DMS53 (cell line): ENCODE results near the gene BRAP.
A peak's percentile ranks its signal among the peaks of the same experiment; 100 is the strongest.
"Not testable (repeated sequence)": the region's sequence is repeated elsewhere in the genome, so short reads cannot be mapped to it uniquely, and the experiment has no call there.

Source experiments
- DNase-seq: peaks from one replicate; lab custom pipeline; 2025; lab: John Stamatoyannopoulos, UW

Gene BRAP, protein sequence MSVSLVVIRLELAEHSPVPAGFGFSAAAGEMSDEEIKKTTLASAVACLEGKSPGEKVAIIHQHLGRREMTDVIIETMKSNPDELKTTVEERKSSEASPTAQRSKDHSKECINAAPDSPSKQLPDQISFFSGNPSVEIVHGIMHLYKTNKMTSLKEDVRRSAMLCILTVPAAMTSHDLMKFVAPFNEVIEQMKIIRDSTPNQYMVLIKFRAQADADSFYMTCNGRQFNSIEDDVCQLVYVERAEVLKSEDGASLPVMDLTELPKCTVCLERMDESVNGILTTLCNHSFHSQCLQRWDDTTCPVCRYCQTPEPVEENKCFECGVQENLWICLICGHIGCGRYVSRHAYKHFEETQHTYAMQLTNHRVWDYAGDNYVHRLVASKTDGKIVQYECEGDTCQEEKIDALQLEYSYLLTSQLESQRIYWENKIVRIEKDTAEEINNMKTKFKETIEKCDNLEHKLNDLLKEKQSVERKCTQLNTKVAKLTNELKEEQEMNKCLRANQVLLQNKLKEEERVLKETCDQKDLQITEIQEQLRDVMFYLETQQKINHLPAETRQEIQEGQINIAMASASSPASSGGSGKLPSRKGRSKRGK

DNA sequence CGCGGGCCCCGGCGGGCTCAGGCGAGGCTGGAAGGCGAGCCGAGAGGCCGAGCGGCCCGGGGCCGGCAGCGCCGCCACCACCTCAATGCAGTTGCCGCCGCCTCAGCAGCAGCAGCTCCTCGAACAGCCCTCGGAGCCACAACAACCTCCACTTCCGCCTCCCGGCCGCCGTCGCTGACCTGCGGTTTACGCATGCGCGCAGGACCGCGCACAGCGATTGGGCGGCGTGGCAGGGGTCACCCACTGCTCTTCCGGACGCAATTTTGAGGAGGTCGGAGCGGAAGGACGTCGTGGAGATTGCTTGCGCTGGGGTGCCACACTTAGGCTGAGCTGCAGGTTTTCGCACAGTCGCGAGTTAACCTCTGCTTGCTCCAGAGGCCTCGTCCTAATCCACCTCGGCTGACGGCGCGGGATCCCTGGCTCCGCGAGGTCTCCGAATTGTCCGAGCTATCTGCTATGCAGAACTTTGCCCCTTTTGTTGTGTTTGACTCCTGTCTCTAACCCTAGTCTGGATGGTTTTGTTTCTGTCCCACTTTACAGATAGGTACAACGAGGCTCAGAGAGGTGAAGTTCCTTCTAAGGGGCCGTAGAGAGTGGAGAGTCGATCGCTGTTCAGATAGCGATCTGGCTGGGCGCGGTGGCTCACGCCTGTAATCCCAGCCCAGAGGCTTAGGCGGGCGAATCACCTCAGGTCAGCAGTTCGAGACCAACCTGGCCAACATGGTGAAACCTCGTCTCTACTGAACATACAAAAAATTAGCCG, at the start of gene BRAP, which contains the start of gene ACAD10:
Gene BRAP (minus strand): TSS at position 146 of the 763 bp plus-strand sequence. CDS start 164 bp downstream, outside the sequence.
Gene ACAD10 (plus strand): TSS at position 243 of the 763 bp plus-strand sequence. CDS start 6,657 bp downstream, outside the sequence.
- peak; percentile 99 for DNase-seq

DNA sequence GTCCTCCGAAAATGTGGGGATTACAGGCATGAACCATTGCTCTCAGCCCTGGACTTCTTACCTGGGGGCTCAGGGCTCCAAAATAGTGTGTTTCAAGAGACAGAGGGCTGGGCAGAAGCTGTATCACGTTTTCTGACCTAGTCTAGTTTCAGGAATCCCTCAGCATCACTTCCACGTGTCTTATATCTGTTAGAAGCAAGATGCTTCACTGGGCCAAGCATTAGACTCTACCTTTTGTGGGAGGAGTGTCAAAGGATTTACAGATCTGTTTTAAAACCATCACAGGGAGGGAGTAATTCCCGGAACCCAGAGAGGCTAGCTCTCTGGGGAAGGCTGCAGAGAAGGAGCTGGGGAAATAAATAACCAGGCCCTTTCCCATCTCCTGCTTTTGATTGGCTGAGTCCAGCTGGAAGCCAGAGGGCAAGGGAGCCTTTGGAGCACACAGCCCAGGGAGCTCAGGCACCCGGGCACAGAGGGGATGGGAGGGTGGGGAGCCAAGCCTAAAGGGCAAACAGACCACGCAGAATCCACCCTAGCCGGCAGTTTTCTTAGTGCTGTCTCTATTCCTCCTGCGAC, 47.7 kb upstream of the BRAP start:
- no peak for DNase-seq

DNA sequence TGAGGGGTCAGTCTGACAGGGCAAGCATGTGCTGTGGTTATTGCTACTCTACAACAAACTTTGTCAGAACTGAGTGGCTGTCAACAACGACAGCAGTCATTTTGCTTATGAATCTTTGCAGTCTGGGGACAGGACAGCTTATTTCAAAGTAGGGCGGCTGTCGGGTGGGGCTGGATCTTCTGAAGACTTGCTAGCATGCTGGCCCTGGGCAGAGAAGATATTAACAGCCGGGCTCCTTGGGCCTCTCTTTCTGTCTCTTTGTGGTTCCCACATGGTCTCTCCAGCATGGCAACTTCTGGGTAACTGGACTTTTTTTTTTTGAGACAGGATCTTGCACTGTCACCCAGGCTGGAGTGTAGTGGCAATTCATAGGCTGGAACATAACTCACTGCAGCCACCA, 47.0 kb upstream of the BRAP start:
- DNase-seq, result no peak

DNA sequence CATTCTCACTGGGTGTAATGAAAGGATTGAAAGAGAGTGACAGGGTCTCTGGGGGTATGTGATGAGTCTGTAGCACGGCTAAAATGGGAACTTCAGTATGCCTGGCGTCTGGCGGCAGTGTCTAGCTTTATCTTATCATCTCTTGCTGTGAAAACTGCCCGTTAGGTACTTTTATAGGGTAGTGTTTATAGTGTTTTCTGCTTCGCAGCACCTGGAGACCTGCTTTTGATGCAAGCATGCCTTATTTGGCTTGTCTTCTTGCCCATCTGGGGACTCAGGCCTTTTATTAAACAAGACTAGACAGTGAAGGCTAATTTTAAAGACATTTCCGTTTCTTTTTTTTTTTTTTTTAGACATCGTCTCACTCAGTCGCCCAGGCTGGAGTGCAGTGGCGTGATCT, 44.7 kb upstream of the BRAP start:
- DNase-seq, result no peak

DNA sequence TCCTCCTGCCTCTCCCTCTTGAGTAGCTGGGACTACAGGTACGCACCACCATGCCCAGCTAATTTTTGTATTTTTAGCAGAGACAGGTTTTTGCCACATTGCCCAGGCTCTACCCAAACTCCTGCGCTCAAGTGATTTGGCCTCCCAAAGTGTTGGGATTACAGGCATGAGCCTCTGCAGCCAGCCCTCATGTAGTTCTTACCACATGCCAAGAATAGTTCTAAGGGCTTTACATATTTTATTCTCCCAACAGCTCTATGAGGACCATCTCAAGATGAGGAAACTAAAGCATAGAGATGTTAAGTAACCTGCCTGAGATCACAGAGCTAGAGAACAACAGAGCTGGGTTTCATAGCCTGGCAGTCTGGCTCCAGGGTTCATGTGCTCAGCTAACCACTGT, 43.0 kb upstream of the BRAP start:
- no peak for DNase-seq

DNA sequence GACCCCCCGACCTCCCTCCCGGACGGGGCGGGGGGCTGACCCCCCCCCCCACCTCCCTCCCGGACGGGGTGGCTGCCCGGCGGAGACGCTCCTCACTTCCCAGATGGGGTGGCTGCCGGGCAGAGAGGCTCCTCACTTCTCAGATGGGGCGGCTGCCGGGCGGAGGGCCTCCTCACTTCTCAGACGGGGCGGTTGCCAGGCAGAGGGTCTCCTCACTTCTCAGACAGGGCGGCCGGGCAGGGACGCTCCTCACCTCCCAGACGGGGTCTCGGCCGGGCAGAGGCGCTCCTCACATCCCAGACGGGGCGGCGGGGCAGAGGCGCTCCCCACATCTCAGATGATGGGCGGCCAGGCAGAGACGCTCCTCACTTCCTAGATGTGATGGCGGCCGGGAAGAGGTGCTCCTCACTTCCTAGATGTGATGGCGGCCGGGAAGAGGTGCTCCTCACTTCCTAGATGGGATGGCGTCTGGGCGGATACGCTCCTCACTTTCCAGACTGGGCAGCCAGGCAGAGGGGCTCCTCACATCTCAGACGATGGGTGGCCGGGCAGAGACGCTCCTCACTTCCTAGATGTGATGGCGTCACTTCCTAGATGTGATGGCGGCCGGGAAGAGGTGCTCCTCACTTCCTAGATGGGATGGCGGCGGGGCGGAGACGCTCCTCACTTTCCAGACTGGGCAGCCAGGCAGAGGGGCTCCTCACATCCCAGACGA, 38.0 kb upstream of the BRAP start:
- not testable (repeated sequence) for DNase-seq

DNA sequence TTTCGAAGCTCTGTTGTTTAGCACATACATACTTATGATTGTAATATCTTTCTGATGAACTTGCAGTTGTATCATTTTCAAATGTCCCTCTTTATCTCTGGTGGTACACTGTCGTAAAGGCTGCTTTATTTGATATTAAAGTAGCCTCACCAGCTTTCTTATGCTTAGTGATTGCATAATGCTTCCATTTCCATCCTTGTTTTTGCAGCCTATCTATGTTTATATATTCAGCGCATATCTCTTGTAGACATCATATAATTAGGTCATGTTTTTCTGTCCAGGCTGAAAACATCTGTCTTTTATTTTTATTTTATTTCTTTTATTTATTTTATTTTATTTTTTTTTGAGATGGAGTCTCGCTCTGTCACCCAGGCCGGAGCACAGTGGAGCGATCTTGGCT, 34.7 kb upstream of the BRAP start:
- DNase-seq, result no peak

DNA sequence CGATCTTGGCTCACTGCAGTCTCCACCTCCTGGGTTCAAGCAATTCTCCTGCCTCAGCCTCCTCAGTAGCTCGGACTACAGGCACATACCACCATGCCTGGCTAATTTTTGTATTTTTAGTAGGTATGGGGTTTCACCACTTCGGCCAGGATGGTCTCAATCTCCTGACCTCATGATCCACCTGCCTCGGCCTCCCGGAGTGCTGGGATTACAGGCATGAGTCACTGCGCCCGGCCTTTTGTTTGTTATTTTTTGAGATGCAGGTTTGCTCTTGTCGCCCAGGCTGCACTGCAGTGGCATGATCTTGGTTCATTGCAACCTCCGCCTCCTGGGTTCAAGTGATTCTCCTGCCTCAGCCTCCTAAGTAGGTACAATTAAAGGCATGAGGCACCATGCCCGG, 33.6 kb upstream of the BRAP start:
- not testable (repeated sequence) for DNase-seq

DNA sequence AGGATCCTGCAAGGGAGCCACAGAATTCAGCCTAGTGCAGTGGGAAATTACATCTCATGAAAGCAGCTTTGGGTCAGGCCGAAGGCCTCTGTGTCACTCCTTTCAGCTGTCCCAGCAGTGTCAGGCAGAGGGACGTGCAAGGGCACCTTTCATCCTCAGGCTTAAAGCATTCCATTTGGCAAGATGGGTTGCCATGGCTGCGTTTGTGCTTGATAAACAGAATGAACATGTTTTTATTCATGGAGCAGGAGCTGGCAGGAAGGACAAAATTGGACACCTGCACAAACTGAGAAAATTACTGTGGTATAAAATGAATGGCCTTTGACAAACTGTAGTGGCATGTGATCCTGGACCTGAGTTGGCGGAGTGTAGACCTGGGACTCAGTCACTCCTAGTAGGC, 29.5 kb upstream of the BRAP start:
- peak; percentile 84 for DNase-seq

DNA sequence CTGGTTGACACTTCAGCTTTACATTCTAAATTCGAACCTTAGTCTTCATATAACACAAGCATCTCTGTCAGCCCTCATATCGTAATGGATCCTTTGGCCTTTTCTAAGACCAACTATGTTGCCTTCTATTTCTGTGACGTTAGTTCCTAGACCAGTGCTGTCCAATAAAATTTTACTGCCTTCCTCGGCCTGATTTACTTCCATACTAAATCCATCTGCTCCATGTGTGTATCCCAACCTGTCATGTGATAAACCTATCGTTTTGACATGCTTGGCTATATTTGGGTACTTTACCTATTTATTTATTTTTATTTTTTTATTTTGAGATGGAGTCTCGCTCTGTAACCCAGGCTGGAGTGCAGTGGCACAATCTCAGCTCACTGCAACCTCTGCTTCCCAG, 20.4 kb upstream of the BRAP start:
- DNase-seq, result no peak

DNA sequence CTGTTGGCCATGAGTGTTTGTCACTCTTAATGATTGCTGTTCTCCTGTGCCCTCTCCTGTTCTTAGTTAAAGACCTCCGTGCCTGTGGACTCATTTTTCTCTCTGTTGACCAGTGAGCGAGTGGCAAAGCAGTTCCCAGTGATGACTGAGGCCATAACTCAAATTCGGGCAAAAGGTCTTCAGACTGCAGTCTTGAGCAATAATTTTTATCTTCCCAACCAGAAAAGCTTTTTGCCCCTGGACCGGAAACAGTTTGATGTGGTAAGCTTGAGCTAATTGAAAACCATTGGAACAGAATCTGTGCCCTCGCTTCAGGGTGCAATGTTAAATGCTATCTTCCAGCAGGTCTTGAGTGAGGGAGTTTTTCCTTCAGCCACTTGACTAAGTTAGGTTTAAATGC, 19.9 kb upstream of the BRAP start:
- DNase-seq, result no peak

DNA sequence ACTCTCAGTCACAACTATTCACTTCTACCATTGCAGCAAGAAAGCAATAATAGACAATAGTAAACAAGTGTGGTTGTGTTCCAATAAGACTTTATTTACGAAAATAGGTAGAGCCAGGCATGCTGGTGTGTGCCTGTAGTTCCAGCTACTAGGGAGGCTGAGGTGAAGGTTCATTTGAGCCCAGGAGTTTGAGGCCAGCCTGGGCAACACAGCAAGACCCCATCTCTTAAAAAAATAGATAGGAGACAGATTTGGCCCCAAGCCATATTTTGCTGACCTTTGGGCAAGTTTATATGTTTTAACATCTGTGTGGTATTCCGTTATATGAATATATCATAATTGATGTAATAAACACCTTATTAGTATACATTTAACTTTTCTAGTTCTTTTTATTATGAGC, 14.2 kb upstream of the BRAP start:
- DNase-seq, result no peak

DNA sequence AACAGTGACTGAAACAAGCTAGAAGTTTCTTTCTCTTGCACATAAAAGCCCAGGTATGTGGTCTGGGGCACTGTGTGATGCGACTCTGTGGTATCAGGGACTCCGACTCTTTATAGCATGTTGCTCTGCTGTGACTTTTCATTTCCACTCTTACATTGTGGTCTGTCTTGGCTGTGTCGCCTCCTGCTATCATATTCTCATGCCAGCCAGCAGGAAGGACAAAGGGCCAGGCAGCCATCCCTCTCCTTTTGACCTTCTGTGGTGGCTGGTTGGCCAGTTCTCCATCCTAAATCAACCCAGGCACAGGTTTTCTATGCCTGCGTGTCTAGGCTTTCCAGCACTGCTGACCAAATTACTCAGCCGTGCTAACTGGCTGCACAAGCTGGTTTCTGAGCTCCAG, 8.1 kb upstream of the BRAP start:
- no peak for DNase-seq

DNA sequence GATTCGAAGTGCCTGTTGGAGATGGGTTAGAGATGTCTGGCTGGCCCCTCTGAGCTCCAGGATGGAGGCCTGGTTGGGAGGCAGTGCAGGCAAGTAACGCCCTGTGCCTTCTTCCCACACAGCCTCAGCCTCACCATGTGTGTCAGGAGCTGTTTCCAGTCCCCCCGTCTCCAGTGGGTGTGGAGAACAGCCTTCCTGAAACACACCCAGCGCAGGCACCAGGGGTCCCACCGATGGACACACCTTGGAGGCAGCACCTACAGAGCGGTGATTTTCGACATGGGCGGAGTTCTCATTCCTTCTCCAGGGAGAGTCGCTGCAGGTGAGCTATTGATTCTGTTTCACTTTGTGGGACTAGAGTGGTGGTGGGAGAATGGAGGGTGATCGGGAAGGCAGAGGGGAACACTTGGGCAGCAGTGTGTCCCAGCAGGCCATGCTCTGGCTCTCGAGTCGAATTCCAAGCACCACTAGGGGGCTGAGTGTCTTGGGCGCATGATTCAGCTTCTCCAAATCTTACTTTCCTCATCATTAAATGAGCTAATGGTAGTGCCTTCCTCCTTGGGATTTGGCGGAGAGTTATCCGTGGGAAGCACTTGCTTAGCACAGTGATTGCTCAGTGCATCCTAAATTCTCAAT, 6.9 kb upstream of the BRAP start:
- peak; percentile 17 for DNase-seq

DNA sequence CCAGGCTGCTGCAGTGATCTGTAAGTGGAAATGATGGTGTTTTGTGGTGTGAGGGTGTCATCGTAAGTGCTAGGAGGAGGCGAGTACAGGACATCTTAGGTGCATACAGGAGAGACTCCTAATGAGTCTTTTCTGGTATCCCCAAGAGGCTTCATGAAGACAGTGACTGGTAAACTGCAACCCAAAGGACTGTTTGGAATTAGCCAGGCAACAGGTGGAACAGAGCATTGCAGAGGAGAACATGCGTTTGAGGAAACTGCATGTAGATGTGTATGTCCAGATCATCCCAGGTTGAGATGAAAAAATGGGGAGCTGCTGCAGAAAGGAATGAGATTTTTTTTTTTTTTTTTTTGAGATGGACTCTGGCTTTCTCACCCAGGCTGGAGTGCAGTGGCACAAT, 5.5 kb upstream of the BRAP start:
- DNase-seq, result no peak

DNA sequence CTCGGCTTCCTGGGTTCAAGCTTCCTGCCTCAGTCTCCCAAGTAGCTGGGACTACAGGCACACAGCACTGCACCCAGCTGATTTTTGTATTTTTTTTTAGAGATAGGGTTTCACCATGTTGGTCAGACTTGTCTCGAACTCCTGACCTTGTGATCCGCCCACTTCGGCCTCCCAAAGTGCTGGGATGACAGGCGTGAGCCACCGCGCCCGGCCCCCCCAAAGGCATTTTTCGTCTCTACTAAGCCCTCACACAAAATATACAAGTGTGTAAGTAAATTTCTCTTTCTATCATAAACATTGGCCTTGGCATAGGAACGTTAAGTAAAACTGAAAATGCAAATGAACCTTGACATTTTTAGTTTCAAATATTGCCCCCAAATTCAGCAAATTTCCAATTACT, 2.2 kb upstream of the BRAP start:
- DNase-seq, result no peak

DNA sequence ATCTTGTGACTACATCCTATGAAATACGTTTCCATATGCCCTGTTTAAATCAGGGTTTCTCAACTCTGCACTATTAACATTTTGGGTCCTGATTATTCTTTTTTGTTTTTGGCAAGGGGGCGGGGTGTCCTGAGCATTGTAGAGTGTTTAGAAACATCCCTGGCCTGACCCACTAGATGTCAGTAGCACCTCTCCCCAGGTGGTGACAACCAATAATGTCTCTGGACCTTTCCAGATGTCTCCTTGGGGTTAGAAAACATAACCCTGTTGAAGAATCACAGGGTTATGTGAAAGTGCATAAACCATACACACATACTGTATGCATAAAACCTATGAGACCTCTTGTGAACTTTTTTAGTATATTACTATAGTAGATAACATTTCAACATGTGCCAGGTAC, 1.5 kb upstream of the BRAP start:
- DNase-seq, result peak; percentile 57

DNA sequence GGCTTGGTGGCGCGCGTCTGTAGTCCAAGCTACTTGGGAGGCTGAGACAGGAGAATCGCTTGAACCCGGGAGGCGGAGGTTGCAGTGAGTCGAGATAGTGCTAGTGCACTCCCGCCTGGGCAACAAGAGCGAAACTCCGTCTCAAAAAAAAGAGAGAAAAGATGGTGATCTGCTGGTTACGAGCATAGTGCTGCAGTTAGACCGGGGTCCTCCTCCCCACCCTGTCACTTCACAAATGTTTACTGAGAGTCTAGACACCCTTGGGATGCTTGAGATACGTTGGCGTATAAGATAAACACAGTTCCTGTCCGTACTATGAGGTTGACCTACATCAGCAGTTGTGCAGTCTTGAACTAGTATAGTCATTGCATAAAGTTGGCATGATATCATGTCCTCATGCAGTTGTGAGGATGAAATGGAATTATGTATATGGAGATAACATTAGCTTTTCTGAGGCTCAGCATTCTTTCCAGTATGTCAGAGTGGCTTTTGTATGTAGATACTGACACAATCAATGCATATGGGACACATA, 884 bp upstream of the BRAP start:
- peak; percentile 54 for DNase-seq

DNA sequence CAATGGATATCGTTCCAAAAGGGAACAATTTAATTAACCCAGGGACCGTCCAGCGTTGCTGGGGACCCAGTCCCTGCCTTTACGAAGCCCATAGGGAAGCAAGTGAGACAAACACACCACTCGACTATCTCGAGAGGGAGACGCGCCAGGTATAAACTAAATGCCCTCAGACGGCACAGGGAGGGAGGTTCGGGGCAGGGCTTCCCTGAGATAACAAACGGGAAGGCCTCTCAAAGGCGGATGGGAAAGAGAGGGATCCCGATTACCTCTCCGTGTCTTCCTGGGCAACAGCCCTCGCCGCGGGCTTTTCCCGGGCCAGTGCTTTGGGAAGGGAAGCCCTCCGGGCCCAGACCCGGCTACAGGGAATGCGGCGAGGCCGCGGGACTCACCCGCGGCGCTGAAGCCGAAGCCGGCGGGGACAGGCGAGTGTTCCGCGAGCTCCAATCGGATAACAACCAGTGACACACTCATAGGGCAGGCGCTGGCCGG, 390 bp downstream of the BRAP start:
- peak; percentile 78 for DNase-seq

DNA sequence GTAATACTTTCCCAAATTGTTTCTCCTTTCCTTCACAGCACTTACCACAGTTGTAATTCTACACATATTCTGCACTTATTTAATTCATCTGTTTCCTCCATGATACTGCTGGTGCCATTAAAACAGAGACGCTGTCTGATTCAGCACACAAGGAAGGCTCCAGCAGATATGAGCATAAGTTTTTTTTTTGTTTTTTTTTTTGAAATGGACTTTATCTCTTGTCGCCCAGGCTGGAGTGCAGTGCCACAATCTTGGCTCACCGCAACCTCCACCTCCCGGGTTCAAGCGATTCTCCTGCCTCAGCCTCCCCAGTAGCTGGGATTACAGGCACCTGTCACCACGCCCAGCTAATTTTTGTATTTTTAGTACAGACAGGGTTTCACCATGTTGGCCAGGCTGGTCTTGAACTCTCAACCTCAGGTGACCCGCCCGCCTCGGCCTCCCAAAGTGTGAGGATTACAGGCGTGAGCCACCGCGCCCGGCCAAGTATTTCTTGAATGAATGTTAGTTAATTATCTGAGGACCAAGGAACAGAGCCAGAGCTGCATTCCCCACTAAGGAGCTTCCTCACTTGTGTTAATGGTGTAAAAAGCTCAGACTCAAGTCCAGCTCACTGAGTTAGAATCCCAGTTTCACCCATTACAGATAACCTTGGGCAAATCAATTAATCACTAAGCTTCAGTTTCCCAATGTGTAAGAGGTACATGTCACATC, 1.1 kb downstream of the BRAP start:
- DNase-seq, result not testable (repeated sequence)
